ENCODE data around the gene CDH23. TPM values are rescaled to one million over a fixed set of nuclear protein-coding genes. Genes with fewer than 3 reads are reported as not detected.

The CDH23 gene
- total RNA-seq, 1 experiment from 2014 or later: 2.9 TPM

DNA sequence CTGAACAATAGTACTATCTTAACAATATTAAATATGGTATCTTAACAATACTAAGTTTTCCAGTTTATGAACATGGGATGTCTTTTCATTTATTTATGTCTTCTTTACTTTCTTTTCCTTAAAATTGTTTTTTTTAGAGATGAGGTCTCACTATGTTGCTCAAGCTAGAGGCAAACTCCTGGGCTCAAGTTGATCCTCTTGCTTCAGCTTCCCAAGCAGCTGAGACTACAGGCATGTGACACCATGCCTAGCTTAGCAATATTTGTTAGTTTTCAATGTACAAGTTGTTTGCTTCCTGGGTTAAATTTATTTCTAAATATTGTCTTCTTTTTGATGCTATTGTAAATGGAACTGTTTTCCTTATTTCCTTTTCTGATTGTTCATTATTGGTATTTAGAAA, 16.9 kb downstream of the CDH23 start:
- ChIA-PET CTCF (interaction anchor here (1.2 to 1.5 kb wide), 2 partner anchors 15 to 60 kb away, joined by 3 to 5 read pairs; no protein-coding TSS in a partner anchor), POLR2A (no interaction called here)
- no peak for DNase-seq (ENCODE audit: low spot score)
- H3K27ac Mint-ChIP-seq: no peak overlapping the region
- H3K9me3 Mint-ChIP-seq: peaks cover 16% of the 10 kb centered on the region
- H3K4me3 Mint-ChIP-seq: no peak overlapping the region
- peaks cover 5% of the 10 kb centered on the region for H3K4me1 Mint-ChIP-seq
- no peak for ATAC-seq
- peaks cover 4% of the 10 kb centered on the region; the same call in 1 of the 2 replicates for H3K27me3 Mint-ChIP-seq (ENCODE audit: low read depth)
- peaks cover 8% of the 10 kb centered on the region for H3K36me3 Mint-ChIP-seq
- TF ChIP-seq, protein P1, sequence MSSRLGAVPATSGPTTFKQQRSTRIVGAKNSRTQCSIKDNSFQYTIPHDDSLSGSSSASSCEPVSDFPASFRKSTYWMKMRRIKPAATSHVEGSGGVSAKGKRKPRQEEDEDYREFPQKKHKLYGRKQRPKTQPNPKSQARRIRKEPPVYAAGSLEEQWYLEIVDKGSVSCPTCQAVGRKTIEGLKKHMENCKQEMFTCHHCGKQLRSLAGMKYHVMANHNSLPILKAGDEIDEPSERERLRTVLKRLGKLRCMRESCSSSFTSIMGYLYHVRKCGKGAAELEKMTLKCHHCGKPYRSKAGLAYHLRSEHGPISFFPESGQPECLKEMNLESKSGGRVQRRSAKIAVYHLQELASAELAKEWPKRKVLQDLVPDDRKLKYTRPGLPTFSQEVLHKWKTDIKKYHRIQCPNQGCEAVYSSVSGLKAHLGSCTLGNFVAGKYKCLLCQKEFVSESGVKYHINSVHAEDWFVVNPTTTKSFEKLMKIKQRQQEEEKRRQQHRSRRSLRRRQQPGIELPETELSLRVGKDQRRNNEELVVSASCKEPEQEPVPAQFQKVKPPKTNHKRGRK (CRISPR knock-in tag; IDR thresholded peaks at IDR 0.05; ENCODE audit: borderline replicate concordance): no peak

DNA sequence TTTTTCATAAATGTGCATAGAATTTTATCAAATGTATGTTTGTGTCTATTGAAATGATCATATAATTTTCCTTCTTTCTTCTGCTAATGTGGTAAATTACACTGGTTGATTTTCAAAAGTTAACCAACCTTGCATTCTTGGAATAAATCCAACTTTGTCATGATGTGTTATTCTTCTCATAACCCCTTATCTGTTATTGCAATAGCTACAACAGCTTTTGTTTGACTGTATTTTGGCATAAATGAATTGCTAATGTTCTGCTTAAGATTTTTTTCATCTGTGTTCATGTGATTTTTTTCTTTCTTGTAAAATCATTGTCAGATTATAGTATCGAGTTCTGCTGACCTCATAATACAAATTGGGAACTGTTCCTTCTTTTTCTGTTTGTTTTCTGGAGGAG, 17.6 kb downstream of the CDH23 start:
- no peak overlapping the region for H3K4me3 Mint-ChIP-seq
- H3K36me3 Mint-ChIP-seq: peaks cover 8% of the 10 kb centered on the region
- no peak for TF ChIP-seq ZNF671 (CRISPR knock-in tag; IDR thresholded peaks at IDR 0.05)
- no peak for TF ChIP-seq FOXK1 (CRISPR knock-in tag; IDR thresholded peaks at IDR 0.05)
- TF ChIP-seq RORB (CRISPR knock-in tag; IDR thresholded peaks at IDR 0.05): no peak
- no peak for TF ChIP-seq IRF2 (CRISPR knock-in tag; IDR thresholded peaks at IDR 0.05; ENCODE audit: borderline replicate concordance, low read depth)
- no peak for TF ChIP-seq GTF2I (CRISPR knock-in tag; conservative IDR thresholded peaks at IDR 0.05)
- TF ChIP-seq, protein P2, sequence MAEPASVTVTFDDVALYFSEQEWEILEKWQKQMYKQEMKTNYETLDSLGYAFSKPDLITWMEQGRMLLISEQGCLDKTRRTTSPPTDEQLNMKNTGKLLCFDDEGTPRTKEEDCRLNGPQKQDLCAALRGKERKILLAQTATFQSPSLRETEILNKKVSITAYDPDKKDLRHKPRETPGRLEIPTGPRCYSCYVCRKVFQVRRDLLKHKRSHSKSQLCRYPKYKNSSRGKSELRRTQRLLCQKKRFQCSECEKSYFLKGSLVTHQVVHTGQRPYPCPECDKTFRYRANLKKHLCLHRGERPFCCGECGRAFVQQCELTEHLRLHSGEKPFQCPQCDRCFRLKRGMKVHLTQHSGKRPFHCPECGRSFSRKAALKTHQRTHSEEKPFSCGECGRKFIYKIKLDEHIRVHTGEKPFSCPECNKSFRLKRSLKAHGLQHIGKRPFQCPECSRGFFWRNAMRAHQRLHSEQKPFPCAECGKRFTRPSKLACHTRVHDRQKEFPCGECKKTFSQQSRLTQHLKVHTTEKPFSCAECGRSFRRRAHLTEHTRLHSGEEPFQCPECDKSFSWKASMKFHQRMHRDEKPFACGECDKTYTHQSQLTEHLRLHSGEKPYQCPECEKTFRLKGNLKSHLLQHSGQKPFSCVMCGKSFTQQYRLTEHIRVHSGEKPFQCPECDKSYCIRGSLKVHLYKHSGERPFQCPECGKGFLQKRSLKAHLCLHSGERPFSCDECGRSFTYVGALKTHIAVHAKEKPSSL (CRISPR knock-in tag; conservative IDR thresholded peaks at IDR 0.05): no peak
- TF ChIP-seq GRHL2 (CRISPR knock-in tag; IDR thresholded peaks at IDR 0.05; ENCODE audit: insufficient replicate concordance, severe bottlenecking): no peak
- TF ChIP-seq, protein P3, sequence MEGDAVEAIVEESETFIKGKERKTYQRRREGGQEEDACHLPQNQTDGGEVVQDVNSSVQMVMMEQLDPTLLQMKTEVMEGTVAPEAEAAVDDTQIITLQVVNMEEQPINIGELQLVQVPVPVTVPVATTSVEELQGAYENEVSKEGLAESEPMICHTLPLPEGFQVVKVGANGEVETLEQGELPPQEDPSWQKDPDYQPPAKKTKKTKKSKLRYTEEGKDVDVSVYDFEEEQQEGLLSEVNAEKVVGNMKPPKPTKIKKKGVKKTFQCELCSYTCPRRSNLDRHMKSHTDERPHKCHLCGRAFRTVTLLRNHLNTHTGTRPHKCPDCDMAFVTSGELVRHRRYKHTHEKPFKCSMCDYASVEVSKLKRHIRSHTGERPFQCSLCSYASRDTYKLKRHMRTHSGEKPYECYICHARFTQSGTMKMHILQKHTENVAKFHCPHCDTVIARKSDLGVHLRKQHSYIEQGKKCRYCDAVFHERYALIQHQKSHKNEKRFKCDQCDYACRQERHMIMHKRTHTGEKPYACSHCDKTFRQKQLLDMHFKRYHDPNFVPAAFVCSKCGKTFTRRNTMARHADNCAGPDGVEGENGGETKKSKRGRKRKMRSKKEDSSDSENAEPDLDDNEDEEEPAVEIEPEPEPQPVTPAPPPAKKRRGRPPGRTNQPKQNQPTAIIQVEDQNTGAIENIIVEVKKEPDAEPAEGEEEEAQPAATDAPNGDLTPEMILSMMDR (IDR thresholded peaks at IDR 0.05): no peak
- no peak for TF ChIP-seq ZNF232 (CRISPR knock-in tag; IDR thresholded peaks at IDR 0.05)
- no peak for TF ChIP-seq ZNF396 (CRISPR knock-in tag; IDR thresholded peaks at IDR 0.05; ENCODE audit: borderline replicate concordance)
- no peak for TF ChIP-seq SP1 (CRISPR knock-in tag; conservative IDR thresholded peaks at IDR 0.05)
- no peak for TF ChIP-seq TP53 (CRISPR knock-in tag; IDR thresholded peaks at IDR 0.05)
- TF ChIP-seq NFE2L1 (CRISPR knock-in tag; IDR thresholded peaks at IDR 0.05): no peak
- no peak for TF ChIP-seq RELA (CRISPR knock-in tag; IDR thresholded peaks at IDR 0.05; ENCODE audit: borderline replicate concordance)
- TF ChIP-seq, protein P4, sequence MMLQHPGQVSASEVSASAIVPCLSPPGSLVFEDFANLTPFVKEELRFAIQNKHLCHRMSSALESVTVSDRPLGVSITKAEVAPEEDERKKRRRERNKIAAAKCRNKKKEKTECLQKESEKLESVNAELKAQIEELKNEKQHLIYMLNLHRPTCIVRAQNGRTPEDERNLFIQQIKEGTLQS (CRISPR knock-in tag; conservative IDR thresholded peaks at IDR 0.05): no peak
- no peak for TF ChIP-seq TEAD4 (CRISPR knock-in tag; IDR thresholded peaks at IDR 0.05)
- peaks cover 16% of the 10 kb centered on the region for H3K9me3 Mint-ChIP-seq
- H3K27ac Mint-ChIP-seq: no peak overlapping the region
- POLR2A ChIA-PET: no interaction called here
- peaks cover 4% of the 10 kb centered on the region; the same call in 1 of the 2 replicates for H3K27me3 Mint-ChIP-seq (ENCODE audit: low read depth)
- peaks cover 2% of the 10 kb centered on the region for H3K4me1 Mint-ChIP-seq
- ATAC-seq (no peak), DNase-seq (ENCODE audit: low spot score) (no peak)
- CTCF ChIA-PET: interaction anchor here (1.2 to 1.5 kb wide), 2 partner anchors 15 to 59 kb away, joined by 3 to 5 read pairs; no protein-coding TSS in a partner anchor

DNA sequence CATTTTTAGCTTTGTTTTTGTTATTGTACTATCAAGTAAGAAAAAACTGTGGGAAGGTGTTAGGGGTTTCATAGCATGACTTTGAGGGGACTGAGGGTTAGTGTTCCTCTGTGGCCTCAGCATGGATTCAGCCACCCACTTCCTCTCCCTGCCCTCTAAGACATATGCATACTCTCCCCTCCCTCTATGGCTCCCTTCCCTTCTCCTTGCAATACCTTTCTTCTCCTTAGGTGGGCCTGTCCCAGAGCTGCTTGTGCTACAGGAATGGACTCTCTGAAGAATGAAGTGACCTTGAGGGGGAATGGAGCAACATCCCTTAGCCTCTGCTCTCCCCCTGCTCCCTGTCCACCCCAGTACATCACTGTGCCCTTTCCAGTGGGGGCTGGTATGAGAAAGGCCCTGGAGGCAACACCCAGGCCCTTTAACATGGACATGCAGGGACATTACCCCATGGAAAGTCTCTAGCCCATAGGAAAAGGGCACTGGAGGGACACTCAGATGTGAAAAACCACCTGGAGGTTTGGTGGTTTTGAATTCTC, 22.4 kb downstream of the CDH23 start:
- TF ChIP-seq TEAD4 (CRISPR knock-in tag; IDR thresholded peaks at IDR 0.05): no peak
- ChIA-PET CTCF (interaction anchor here (1.4 to 2.6 kb wide), 3 partner anchors 11 to 203 kb away, joined by 3 to 8 read pairs (median 8); partner anchors contain the start of gene CDH23), POLR2A (no interaction called here)
- Mint-ChIP-seq H3K36me3 (no peaks in the 10 kb centered on the region), H3K27ac (no peak overlapping the region), H3K9me3 (no peaks in the 10 kb centered on the region), H3K4me1 (no peaks in the 10 kb centered on the region), H3K27me3 (ENCODE audit: low read depth) (peaks cover under 1% of the 10 kb centered on the region), H3K4me3 (no peak overlapping the region)
- DNase-seq (ENCODE audit: low spot score) (no peak), ATAC-seq (peak; percentile 52; the same call in 1 of the 2 replicates)

Data from WTC11 (cell line).